Suprapubic skin (tissue), 4 donors: ENCODE data around the gene ATXN7L3. TPM values are rescaled to one million over a fixed set of nuclear protein-coding genes. Genes with fewer than 3 reads are reported as not detected.

Experiments used
- DNase-seq, 2 donors: peaks; one replicate each; pipeline ENCODE4 v3.0.0-alpha.2; 2019; ENCODE audit warnings: low spot score in 2 of 2
- H3K27ac ChIP-seq: fragments of 200-600 bp; sonication (generic); one replicate; pipeline ENCODE4 v1.5.1; 2019
- H3K27me3 ChIP-seq: fragments of 200-600 bp; sonication (generic); one replicate; pipeline ENCODE4 v1.5.1; 2019
- H3K36me3 ChIP-seq: fragments of 200-600 bp; sonication (generic); one replicate; pipeline ENCODE4 v1.5.1; 2019
- H3K4me1 ChIP-seq: fragments of 200-600 bp; sonication (generic); one replicate; pipeline ENCODE4 v1.5.1; 2019
- H3K4me3 ChIP-seq: fragments of 200-600 bp; sonication (generic); one replicate; pipeline ENCODE4 v1.5.1; 2019; ENCODE audit warnings: mild to moderate bottlenecking
- H3K9me3 ChIP-seq: fragments of 200-600 bp; sonication (generic); one replicate; pipeline ENCODE4 v1.5.1; 2019
- EP300 ChIP-seq: sonication (generic); formaldehyde crosslinking; IDR thresholded peaks from one replicate; pipeline ENCODE4 v1.6.1; 2017; ENCODE audit warnings: antibody characterized with exemption
- POLR2A ChIP-seq, 2 donors: fragments of 450-650 bp; IDR thresholded peaks; one replicate each; pipeline ENCODE4 v1.6.1; 2017; ENCODE audit warnings: antibody characterized with exemption in 2 of 2, mild to moderate bottlenecking in 2 of 2, moderate library complexity in 2 of 2
- POLR2AphosphoS5 ChIP-seq, 3 donors: sonication (generic); formaldehyde crosslinking; IDR thresholded peaks; one replicate each; pipeline ENCODE4 v1.6.1; 2017; ENCODE audit warnings: antibody characterized with exemption in 3 of 3
- WGBS: methylation state at CpG from one replicate; pipeline ENCODE4 v1.1.5; 2018; 5-methylcytosine and 5-hydroxymethylcytosine counted together
- total RNA-seq, 4 donors: library from RNA; depleted of rRNA; stranded (reverse); fragments of >200 nt; gene quantifications; one replicate each; pipeline ENCODE4 v1.1.0, GENCODE V29; 2016
- TF ChIP-seq, protein P1 (sequence below), 2 donors: fragments of 200-600 bp in 1 of 2; fragments of 450-650 bp in 1 of 2; sonication (generic) in 1 of 2; IDR thresholded peaks; one replicate each; pipeline ENCODE4 v1.5.1; 2016 to 2019; ENCODE audit warnings: antibody characterized with exemption in 2 of 2, mild to moderate bottlenecking in 1 of 2, moderate library complexity in 1 of 2

The ATXN7L3 gene
- total RNA-seq, 4 donors from 2014 or later = 44.1 to 75.0 (median 67.3) TPM

DNA sequence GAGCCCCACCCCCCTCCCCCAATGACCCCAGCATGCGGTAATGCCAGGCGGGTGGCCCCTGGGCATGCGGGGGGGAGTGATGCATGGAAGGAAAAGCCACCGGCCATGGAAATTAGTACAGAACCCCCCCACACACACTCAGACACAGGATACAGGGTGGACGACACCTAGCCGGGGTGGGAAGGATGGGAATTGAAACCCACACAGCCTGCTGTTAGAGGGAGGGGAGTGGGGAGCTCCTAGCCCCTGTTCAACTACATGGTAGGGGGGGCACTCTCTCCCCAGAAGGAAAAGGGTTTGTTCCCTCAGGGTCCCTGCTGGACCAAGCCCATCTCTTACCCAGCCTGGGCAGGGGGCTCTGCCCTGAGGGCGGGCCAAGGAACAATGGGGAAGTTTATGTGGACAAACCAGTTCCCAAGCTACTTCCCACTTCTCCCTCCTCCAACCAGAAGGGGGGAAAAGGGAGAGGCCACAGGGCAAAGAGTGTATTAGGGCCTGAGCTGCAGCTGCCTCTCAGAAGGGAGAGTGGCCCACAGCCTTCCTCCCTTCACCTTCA, 7.7 kb downstream of the ATXN7L3 start:
- peak overlapping the region; percentile 23 for H3K27ac ChIP-seq
- no peak for TF ChIP-seq EP300
- TF ChIP-seq POLR2A (IDR thresholded peaks at IDR 0.05) = no peak
- TF ChIP-seq, protein P1, sequence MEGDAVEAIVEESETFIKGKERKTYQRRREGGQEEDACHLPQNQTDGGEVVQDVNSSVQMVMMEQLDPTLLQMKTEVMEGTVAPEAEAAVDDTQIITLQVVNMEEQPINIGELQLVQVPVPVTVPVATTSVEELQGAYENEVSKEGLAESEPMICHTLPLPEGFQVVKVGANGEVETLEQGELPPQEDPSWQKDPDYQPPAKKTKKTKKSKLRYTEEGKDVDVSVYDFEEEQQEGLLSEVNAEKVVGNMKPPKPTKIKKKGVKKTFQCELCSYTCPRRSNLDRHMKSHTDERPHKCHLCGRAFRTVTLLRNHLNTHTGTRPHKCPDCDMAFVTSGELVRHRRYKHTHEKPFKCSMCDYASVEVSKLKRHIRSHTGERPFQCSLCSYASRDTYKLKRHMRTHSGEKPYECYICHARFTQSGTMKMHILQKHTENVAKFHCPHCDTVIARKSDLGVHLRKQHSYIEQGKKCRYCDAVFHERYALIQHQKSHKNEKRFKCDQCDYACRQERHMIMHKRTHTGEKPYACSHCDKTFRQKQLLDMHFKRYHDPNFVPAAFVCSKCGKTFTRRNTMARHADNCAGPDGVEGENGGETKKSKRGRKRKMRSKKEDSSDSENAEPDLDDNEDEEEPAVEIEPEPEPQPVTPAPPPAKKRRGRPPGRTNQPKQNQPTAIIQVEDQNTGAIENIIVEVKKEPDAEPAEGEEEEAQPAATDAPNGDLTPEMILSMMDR (IDR thresholded peaks at IDR 0.05) = no peak
- no peak for TF ChIP-seq POLR2AphosphoS5 (IDR thresholded peaks at IDR 0.05)

GRCh38 chr17:44191369-44191768, 8.3 kb downstream of the ATXN7L3 start:
- Histone ChIP-seq H3K9me3 (no peaks in the 10 kb centered on the region), H3K27me3 (no peaks in the 10 kb centered on the region), H3K27ac (peak overlapping the region; percentile 23), H3K36me3 (peaks cover 62% of the 10 kb centered on the region), H3K4me1 (peaks cover 13% of the 10 kb centered on the region), H3K4me3 (no peak overlapping the region)
- TF ChIP-seq POLR2AphosphoS5 (IDR thresholded peaks at IDR 0.05) (no peak), EP300 (no peak), POLR2A (IDR thresholded peaks at IDR 0.05) (no peak)
- TF ChIP-seq, protein P1 (IDR thresholded peaks at IDR 0.05) = no peak
- 73% methylated on average over 5 of the region's 5 CpGs for WGBS
- no peak for DNase-seq

More for the DNA sequence above, 7.7 kb downstream of the ATXN7L3 start:
- no peaks in the 10 kb centered on the region for H3K9me3 ChIP-seq
- DNase-seq = no peak
- H3K4me1 ChIP-seq = peaks cover 16% of the 10 kb centered on the region
- 63% methylated on average over 7 of the region's 7 CpGs for WGBS
- no peak overlapping the region for H3K4me3 ChIP-seq
- H3K27me3 ChIP-seq = no peaks in the 10 kb centered on the region
- H3K36me3 ChIP-seq = peaks cover 66% of the 10 kb centered on the region

DNA sequence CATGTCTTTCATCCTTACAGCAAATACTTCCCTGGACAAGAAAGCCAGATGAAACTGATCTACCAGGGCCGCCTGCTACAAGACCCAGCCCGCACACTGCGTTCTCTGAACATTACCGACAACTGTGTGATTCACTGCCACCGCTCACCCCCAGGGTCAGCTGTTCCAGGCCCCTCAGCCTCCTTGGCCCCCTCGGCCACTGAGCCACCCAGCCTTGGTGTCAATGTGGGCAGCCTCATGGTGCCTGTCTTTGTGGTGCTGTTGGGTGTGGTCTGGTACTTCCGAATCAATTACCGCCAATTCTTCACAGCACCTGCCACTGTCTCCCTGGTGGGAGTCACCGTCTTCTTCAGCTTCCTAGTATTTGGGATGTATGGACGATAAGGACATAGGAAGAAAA, 9.2 kb downstream of the ATXN7L3 start:
- WGBS = 82% methylated on average over 10 of the region's 10 CpGs
- H3K4me3 ChIP-seq = no peak overlapping the region
- no peaks in the 10 kb centered on the region for H3K9me3 ChIP-seq
- no peak for TF ChIP-seq POLR2A (IDR thresholded peaks at IDR 0.05)
- TF ChIP-seq POLR2AphosphoS5 (IDR thresholded peaks at IDR 0.05) = no peak
- TF ChIP-seq, protein P1 (IDR thresholded peaks at IDR 0.05) = no peak
- no peak for TF ChIP-seq EP300
- H3K4me1 ChIP-seq = peaks cover 19% of the 10 kb centered on the region
- H3K27me3 ChIP-seq = no peaks in the 10 kb centered on the region
- DNase-seq = no peak
- H3K36me3 ChIP-seq = peaks cover 53% of the 10 kb centered on the region
- H3K27ac ChIP-seq = no peak overlapping the region

DNA sequence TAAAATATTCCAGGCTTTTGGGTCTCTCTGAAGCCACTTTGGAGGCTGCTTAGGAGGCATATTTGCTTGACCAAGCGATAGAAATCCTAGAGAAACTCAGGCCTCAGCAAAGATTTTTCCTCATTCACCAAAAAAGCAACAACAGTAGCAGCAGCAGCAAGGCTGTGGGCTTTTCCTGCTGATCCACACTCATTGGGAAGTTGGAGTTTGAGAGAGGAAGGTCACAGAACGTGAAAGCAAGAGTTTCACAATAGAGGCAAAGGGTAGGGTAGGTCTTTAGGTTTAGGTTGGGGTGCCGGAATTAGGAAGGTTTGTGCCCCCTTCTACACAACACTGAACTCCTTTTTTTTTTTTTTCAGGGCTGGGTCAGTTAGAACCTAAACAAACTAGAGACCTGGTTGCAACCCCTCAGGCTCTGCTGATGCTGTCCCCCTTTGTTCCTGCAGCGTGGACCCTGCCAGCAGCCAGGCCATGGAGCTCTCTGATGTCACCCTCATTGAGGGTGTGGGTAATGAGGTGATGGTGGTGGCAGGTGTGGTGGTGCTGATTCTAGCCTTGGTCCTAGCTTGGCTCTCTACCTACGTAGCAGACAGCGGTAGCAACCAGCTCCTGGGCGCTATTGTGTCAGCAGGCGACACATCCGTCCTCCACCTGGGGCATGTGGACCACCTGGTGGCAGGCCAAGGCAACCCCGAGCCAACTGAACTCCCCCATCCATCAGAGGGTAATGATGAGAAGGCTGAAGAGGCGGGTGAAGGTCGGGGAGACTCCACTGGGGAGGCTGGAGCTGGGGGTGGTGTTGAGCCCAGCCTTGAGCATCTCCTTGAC, 10.9 kb downstream of the ATXN7L3 start:
- Histone ChIP-seq H3K27me3 (no peaks in the 10 kb centered on the region), H3K4me3 (no peak overlapping the region), H3K27ac (no peak overlapping the region), H3K4me1 (peaks cover 30% of the 10 kb centered on the region), H3K9me3 (no peaks in the 10 kb centered on the region), H3K36me3 (peaks cover 36% of the 10 kb centered on the region)
- DNase-seq = no peak
- TF ChIP-seq POLR2A (IDR thresholded peaks at IDR 0.05) = no peak
- TF ChIP-seq, protein P1 (IDR thresholded peaks at IDR 0.05) = no peak
- no peak for TF ChIP-seq POLR2AphosphoS5 (IDR thresholded peaks at IDR 0.05)
- TF ChIP-seq EP300 = no peak
- 81% methylated on average over 10 of the region's 12 CpGs for WGBS
